HUES64 (cell line): ENCODE measurements around the gene FMNL2.

Experiments used
- H3K27ac ChIP-seq: 2 replicates; pipeline ENCODE4 v1.7.0; 2013; ENCODE audit warnings: low read depth, low read length, inconsistent platforms
- H3K27me3 ChIP-seq: 2 replicates; pipeline ENCODE4 v1.6.1; 2013; ENCODE audit warnings: mild to moderate bottlenecking, low read length; ENCODE audit not compliant: insufficient read depth
- H3K36me3 ChIP-seq: 2 replicates; pipeline ENCODE4 v1.6.1; 2013; ENCODE audit warnings: mild to moderate bottlenecking, low read length; ENCODE audit not compliant: insufficient read depth
- H3K4me1 ChIP-seq: 2 replicates; pipeline ENCODE4 v1.6.1; 2013; ENCODE audit warnings: mild to moderate bottlenecking, low read length, moderate library complexity; ENCODE audit not compliant: insufficient read depth
- H3K4me3 ChIP-seq: 2 replicates; pipeline ENCODE4 v1.5.1; 2013; ENCODE audit warnings: mild to moderate bottlenecking, low read length, moderate library complexity
- H3K9ac ChIP-seq: 2 replicates; pipeline ENCODE4 v1.6.1; 2013; ENCODE audit warnings: mild to moderate bottlenecking, low read depth, low read length
- H3K9me3 ChIP-seq: 2 replicates; pipeline ENCODE4 v1.6.1; 2013; ENCODE audit warnings: low read depth, low read length; ENCODE audit not compliant: insufficient read depth
- WGBS: fragments of 150-250, 120-280 bp; methylation state at CpG from one replicate; pipeline ENCODE4 v1.1.7; 2013; ENCODE audit warnings: missing lambda C conversion rate; 5-methylcytosine and 5-hydroxymethylcytosine counted together

The FMNL2 gene

GRCh38 chr2:152506843-152507242, 171.9 kb downstream of the FMNL2 start:
- no peak overlapping the region for H3K9ac ChIP-seq
- WGBS, result 96% methylated on average over 4 of the region's 4 CpGs
- no peaks in the 10 kb centered on the region for H3K9me3 ChIP-seq
- H3K27ac ChIP-seq, result no peak overlapping the region
- H3K36me3 ChIP-seq, result no peaks in the 10 kb centered on the region
- H3K4me3 ChIP-seq, result no peak overlapping the region
- H3K4me1 ChIP-seq, result peaks cover 13% of the 10 kb centered on the region
- H3K27me3 ChIP-seq, result no peaks in the 10 kb centered on the region

- Histone ChIP-seq H3K9me3 (no peaks in the 10 kb centered on the region), H3K27ac (no peak overlapping the region), H3K4me1 (peaks cover 13% of the 10 kb centered on the region), H3K9ac (no peak overlapping the region), H3K4me3 (no peak overlapping the region), H3K36me3 (no peaks in the 10 kb centered on the region), H3K27me3 (no peaks in the 10 kb centered on the region)
- 92% methylated on average over 6 of the region's 6 CpGs for WGBS
These were observed 172.9 kb downstream of the FMNL2 start for GRCh38 chr2:152507907-152508306.

GRCh38 chr2:152508446-152508845, 173.5 kb downstream of the FMNL2 start:
- WGBS, result 90% methylated on average over 4 of the region's 4 CpGs
- no peak overlapping the region for H3K27ac ChIP-seq

GRCh38 chr2:152509772-152510491, 175.0 kb downstream of the FMNL2 start:
- no peaks in the 10 kb centered on the region for H3K36me3 ChIP-seq
- peaks cover 5% of the 10 kb centered on the region for H3K4me1 ChIP-seq
- H3K9ac ChIP-seq, result no peak overlapping the region
- no peak overlapping the region for H3K4me3 ChIP-seq
- no peaks in the 10 kb centered on the region for H3K27me3 ChIP-seq
- no peaks in the 10 kb centered on the region for H3K9me3 ChIP-seq
- 94% methylated on average over 1 of the region's 3 CpGs for WGBS
- no peak overlapping the region for H3K27ac ChIP-seq

More at GRCh38 chr2:152508446-152508845, 173.5 kb downstream of the FMNL2 start:
- Histone ChIP-seq H3K4me3 (no peak overlapping the region), H3K36me3 (no peaks in the 10 kb centered on the region), H3K9ac (no peak overlapping the region), H3K27me3 (no peaks in the 10 kb centered on the region), H3K4me1 (peaks cover 13% of the 10 kb centered on the region), H3K9me3 (no peaks in the 10 kb centered on the region)

GRCh38 chr2:152510621-152511020, 175.6 kb downstream of the FMNL2 start:
- no peak overlapping the region for H3K4me3 ChIP-seq
- 97% methylated on average over 5 of the region's 5 CpGs for WGBS
- H3K9me3 ChIP-seq, result no peaks in the 10 kb centered on the region
- no peaks in the 10 kb centered on the region for H3K27me3 ChIP-seq
- H3K9ac ChIP-seq, result no peak overlapping the region
- no peaks in the 10 kb centered on the region for H3K36me3 ChIP-seq
- no peaks in the 10 kb centered on the region; the same call in 1 of the 2 replicates for H3K4me1 ChIP-seq
- H3K27ac ChIP-seq, result no peak overlapping the region

- H3K4me1 ChIP-seq, result no peaks in the 10 kb centered on the region
- no peak overlapping the region for H3K27ac ChIP-seq
- 98% methylated on average over 2 of the region's 2 CpGs for WGBS
- no peak overlapping the region for H3K9ac ChIP-seq
- no peaks in the 10 kb centered on the region for H3K36me3 ChIP-seq
- H3K27me3 ChIP-seq, result no peaks in the 10 kb centered on the region
- H3K9me3 ChIP-seq, result no peaks in the 10 kb centered on the region
- H3K4me3 ChIP-seq, result no peak overlapping the region
These were observed 177.0 kb downstream of the FMNL2 start for GRCh38 chr2:152511981-152512380.

- Histone ChIP-seq H3K9ac (no peak overlapping the region), H3K36me3 (no peaks in the 10 kb centered on the region), H3K4me3 (no peak overlapping the region), H3K4me1 (peaks cover 1% of the 10 kb centered on the region; the same call in 1 of the 2 replicates), H3K9me3 (no peaks in the 10 kb centered on the region), H3K27me3 (no peaks in the 10 kb centered on the region), H3K27ac (no peak overlapping the region)
- WGBS, result 88% methylated on average over 3 of the region's 4 CpGs
These were observed 178.1 kb downstream of the FMNL2 start for GRCh38 chr2:152513029-152513428.

GRCh38 chr2:152513681-152514080, 178.7 kb downstream of the FMNL2 start:
- Histone ChIP-seq H3K9ac (no peak overlapping the region), H3K4me3 (no peak overlapping the region), H3K27me3 (no peaks in the 10 kb centered on the region), H3K4me1 (peaks cover 8% of the 10 kb centered on the region), H3K9me3 (no peaks in the 10 kb centered on the region), H3K27ac (no peak overlapping the region), H3K36me3 (no peaks in the 10 kb centered on the region)
- 93% methylated on average over 2 of the region's 2 CpGs for WGBS

- H3K27ac ChIP-seq, result no peak overlapping the region
- whole genome bisulfite sequencing, result 75% methylated on average over 1 of the region's 1 CpG
- H3K4me1 ChIP-seq, result peaks cover 17% of the 10 kb centered on the region
- H3K4me3 ChIP-seq, result no peak overlapping the region
- no peaks in the 10 kb centered on the region for H3K9me3 ChIP-seq
- no peaks in the 10 kb centered on the region for H3K27me3 ChIP-seq
- H3K9ac ChIP-seq, result no peak overlapping the region
- H3K36me3 ChIP-seq, result 0 out of 2 replicates have a peak, but pooled peaks cover 2% of the 10 kb centered on the region
These were observed 183.1 kb downstream of the FMNL2 start for GRCh38 chr2:152518034-152518433.

- Histone ChIP-seq H3K27me3 (no peaks in the 10 kb centered on the region), H3K4me3 (no peak overlapping the region), H3K27ac (peak overlapping the region; percentile 36), H3K36me3 (0 out of 2 replicates have a peak, but pooled peaks cover 2% of the 10 kb centered on the region), H3K4me1 (peaks cover 17% of the 10 kb centered on the region), H3K9me3 (no peaks in the 10 kb centered on the region), H3K9ac (no peak overlapping the region)
- 84% methylated on average over 14 of the region's 14 CpGs for WGBS
These were observed 183.9 kb downstream of the FMNL2 start for GRCh38 chr2:152518641-152519580.

GRCh38 chr2:152519581-152519952, 184.6 kb downstream of the FMNL2 start:
- Histone ChIP-seq H3K4me3 (no peak overlapping the region), H3K9me3 (no peaks in the 10 kb centered on the region), H3K36me3 (0 out of 2 replicates have a peak, but pooled peaks cover 2% of the 10 kb centered on the region), H3K27me3 (no peaks in the 10 kb centered on the region), H3K27ac (no peak overlapping the region), H3K4me1 (peaks cover 17% of the 10 kb centered on the region), H3K9ac (no peak overlapping the region)
- no CpG with 5 or more reads among the region's 2 CpGs for whole genome bisulfite sequencing
